ENCODE measurements around the gene FLT1.

FLT1 gene

GRCh38 chr13:28483313-28483931 is 11.5 kb downstream of the FLT1 start:
- Mint-ChIP-seq H3K27me3 (ENCODE audit: low read depth) (peaks cover 45% of the 10 kb centered on the region), H3K27ac (no peak overlapping the region), H3K36me3 (ENCODE audit: low read depth) (no peaks in the 10 kb centered on the region), H3K4me1 (no peaks in the 10 kb centered on the region), H3K4me3 (no peak overlapping the region), H3K9me3 (no peaks in the 10 kb centered on the region)
- TF ChIP-seq CTCF (IDR thresholded peaks at IDR 0.05; ENCODE audit: unreplicated experiment in 3 of 3), result no peak

GRCh38 chr13:28479005-28479404 is 15.9 kb downstream of the FLT1 start:
- H3K9me3 Mint-ChIP-seq, result no peaks in the 10 kb centered on the region
- no peak overlapping the region for H3K27ac Mint-ChIP-seq
- no peaks in the 10 kb centered on the region for H3K36me3 Mint-ChIP-seq (ENCODE audit: low read depth)
- H3K4me3 Mint-ChIP-seq, result no peak overlapping the region
- peaks cover 4% of the 10 kb centered on the region for H3K4me1 Mint-ChIP-seq
- H3K27me3 Mint-ChIP-seq (ENCODE audit: low read depth), result peaks cover 26% of the 10 kb centered on the region
- TF ChIP-seq CTCF (IDR thresholded peaks at IDR 0.05; ENCODE audit: unreplicated experiment in 3 of 3), result no peak

DNA sequence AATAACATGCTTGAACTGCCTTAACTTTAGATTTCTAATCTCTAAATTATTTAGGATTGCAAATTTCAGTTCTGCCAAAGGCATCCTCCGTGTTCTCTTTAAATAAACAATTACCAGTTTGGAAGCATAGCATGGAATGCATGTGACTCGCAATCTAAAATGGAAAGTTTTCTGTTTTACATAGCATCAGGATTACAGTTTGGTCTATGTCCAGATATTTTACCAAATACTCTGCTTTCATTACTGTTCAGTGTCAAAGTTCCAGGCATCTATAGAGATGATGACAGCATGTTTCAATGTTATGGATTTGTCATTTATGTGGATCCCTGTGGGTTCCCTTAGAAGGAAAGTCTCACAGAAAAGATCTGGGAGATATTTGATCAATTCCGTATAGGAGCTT is 16.8 kb downstream of the FLT1 start:
- H3K27ac Mint-ChIP-seq, result no peak overlapping the region
- peaks cover 20% of the 10 kb centered on the region for H3K27me3 Mint-ChIP-seq (ENCODE audit: low read depth)
- no peaks in the 10 kb centered on the region for H3K36me3 Mint-ChIP-seq (ENCODE audit: low read depth)
- no peak overlapping the region for H3K4me3 Mint-ChIP-seq
- TF ChIP-seq CTCF (IDR thresholded peaks at IDR 0.05; ENCODE audit: unreplicated experiment in 3 of 3), result no peak
- H3K4me1 Mint-ChIP-seq, result peaks cover 4% of the 10 kb centered on the region
- H3K9me3 Mint-ChIP-seq, result no peaks in the 10 kb centered on the region

GRCh38 chr13:28477709-28477973 is 17.3 kb downstream of the FLT1 start:
- Mint-ChIP-seq H3K27ac (no peak overlapping the region), H3K36me3 (ENCODE audit: low read depth) (peaks cover 3% of the 10 kb centered on the region), H3K4me1 (peaks cover 4% of the 10 kb centered on the region), H3K27me3 (ENCODE audit: low read depth) (peaks cover 17% of the 10 kb centered on the region), H3K4me3 (no peak overlapping the region), H3K9me3 (no peaks in the 10 kb centered on the region)
- TF ChIP-seq CTCF (IDR thresholded peaks at IDR 0.05; ENCODE audit: unreplicated experiment in 3 of 3), result no peak

GRCh38 chr13:28476919-28477708 is 17.8 kb downstream of the FLT1 start:
- Mint-ChIP-seq H3K4me3 (no peak overlapping the region), H3K36me3 (ENCODE audit: low read depth) (peaks cover 4% of the 10 kb centered on the region)

More at GRCh38 chr13:28476919-28477708, 17.8 kb downstream of the FLT1 start:
- H3K9me3 Mint-ChIP-seq, result no peaks in the 10 kb centered on the region
- no peak for TF ChIP-seq CTCF (IDR thresholded peaks at IDR 0.05; ENCODE audit: unreplicated experiment in 3 of 3)
- H3K4me1 Mint-ChIP-seq, result peaks cover 4% of the 10 kb centered on the region
- H3K27me3 Mint-ChIP-seq (ENCODE audit: low read depth), result peaks cover 15% of the 10 kb centered on the region
- no peak overlapping the region for H3K27ac Mint-ChIP-seq

Data from nephron (organoid).